Left ventricle myocardium inferior (tissue), 1 donor: Measurements from ENCODE around the gene ABCA7. TPM values are rescaled to one million over a fixed set of nuclear protein-coding genes. Genes with fewer than 3 reads are reported as not detected.

Experiments used
- DNase-seq: peaks from one replicate; pipeline ENCODE4 v3.0.0-alpha.2; 2020
- H3K27ac ChIP-seq: fragments of 200-600 bp; replicated peaks from 2 replicates; pipeline ENCODE4 v1.8.0; 2021
- H3K27me3 ChIP-seq: fragments of 200-600 bp; 2 replicates; pipeline ENCODE4 v1.8.0; 2021; ENCODE audit warnings: low read depth
- H3K36me3 ChIP-seq: fragments of 200-600 bp; 2 replicates; pipeline ENCODE4 v1.8.0; 2021
- H3K4me1 ChIP-seq: fragments of 200-600 bp; 2 replicates; pipeline ENCODE4 v1.8.0; 2021
- H3K4me3 ChIP-seq: fragments of 200-600 bp; 2 replicates; pipeline ENCODE4 v1.8.0; 2021; ENCODE audit warnings: mild to moderate bottlenecking, moderate library complexity
- H3K9me3 ChIP-seq: fragments of 200-600 bp; replicated peaks from 2 replicates; pipeline ENCODE4 v1.8.0; 2021
- CTCF ChIP-seq: fragments of 200-600 bp; IDR thresholded peaks from 2 replicates; pipeline ENCODE4 v1.8.0; 2021; ENCODE audit warnings: antibody characterized with exemption, mild to moderate bottlenecking, borderline replicate concordance
- intact Hi-C: fragments of 100-400 bp; cut with micrococcal nuclease; formaldehyde crosslinking; loops from one replicate; pipeline ENCODE4 v1.11.0; 2022
- long read RNA-seq: library from polyadenylated mRNA; unstranded; transcript quantifications from one replicate; pipeline ENCODE4 v2.0.0, GENCODE V29; 2021
- total RNA-seq: library from RNA; stranded (reverse); fragmentation: NEBNext Ultra II Directional; extraction: Animal tissue kit (Norgen Biotek cat#: 25700); gene quantifications from one replicate; pipeline ENCODE4 v1.2.1, GENCODE V29; 2021
- donor health status: DM: no; HTN: yes; CAD: no; lungs with severe emphysema.

ABCA7 gene, protein sequence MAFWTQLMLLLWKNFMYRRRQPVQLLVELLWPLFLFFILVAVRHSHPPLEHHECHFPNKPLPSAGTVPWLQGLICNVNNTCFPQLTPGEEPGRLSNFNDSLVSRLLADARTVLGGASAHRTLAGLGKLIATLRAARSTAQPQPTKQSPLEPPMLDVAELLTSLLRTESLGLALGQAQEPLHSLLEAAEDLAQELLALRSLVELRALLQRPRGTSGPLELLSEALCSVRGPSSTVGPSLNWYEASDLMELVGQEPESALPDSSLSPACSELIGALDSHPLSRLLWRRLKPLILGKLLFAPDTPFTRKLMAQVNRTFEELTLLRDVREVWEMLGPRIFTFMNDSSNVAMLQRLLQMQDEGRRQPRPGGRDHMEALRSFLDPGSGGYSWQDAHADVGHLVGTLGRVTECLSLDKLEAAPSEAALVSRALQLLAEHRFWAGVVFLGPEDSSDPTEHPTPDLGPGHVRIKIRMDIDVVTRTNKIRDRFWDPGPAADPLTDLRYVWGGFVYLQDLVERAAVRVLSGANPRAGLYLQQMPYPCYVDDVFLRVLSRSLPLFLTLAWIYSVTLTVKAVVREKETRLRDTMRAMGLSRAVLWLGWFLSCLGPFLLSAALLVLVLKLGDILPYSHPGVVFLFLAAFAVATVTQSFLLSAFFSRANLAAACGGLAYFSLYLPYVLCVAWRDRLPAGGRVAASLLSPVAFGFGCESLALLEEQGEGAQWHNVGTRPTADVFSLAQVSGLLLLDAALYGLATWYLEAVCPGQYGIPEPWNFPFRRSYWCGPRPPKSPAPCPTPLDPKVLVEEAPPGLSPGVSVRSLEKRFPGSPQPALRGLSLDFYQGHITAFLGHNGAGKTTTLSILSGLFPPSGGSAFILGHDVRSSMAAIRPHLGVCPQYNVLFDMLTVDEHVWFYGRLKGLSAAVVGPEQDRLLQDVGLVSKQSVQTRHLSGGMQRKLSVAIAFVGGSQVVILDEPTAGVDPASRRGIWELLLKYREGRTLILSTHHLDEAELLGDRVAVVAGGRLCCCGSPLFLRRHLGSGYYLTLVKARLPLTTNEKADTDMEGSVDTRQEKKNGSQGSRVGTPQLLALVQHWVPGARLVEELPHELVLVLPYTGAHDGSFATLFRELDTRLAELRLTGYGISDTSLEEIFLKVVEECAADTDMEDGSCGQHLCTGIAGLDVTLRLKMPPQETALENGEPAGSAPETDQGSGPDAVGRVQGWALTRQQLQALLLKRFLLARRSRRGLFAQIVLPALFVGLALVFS (N-terminal part only)
- 9.3 TPM for total RNA-seq
- long read RNA-seq, partial matches to known transcripts: 2 of 16 reads
- long read RNA-seq, other reads (novel, unspliced or antisense): 14 of 16 reads

DNA sequence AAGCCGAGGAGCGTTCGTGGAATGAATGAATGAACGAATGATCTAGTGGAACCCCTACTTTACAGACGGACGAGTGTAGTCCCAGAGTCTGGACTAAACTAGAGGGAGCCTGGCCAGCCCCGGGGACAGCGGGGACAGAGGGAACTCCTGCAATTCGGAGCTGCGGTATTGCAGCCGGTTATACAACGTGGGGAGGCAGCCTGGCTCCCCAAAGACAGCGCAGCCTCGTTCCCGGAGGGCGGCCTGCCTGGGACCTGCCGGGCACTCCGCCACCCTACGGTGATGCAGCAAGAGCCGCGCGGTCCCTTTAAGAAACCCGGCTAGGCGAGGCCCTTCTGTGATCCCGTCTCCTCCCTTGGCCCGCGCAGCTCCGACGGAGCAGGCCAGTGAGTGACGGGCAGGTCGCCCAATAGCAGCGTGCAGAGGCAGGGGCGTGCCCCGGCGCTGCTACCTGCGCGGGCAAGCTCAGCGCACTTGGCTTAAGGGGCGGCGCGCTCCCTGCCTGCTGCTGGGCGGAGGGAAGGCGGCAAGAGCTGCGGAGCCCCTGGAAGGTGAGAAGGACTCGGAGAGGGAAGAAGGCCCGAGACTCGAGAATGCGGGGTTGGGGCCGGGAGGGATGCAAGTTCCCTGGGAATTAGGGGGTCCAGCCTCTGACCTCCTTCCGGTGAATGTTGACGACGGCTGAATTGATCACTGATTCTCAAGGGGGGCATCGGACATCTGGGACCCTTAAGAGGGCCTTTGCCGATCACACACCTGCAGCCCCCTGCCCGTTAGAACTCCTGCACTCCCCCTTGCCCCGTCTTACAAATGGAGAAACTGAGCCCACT is at the start of gene ABCA7:
ABCA7 (plus strand) TSS at position 462 of the 830 bp plus-strand sequence. CDS start 1,255 bp downstream, outside the sequence.
- H3K4me1 ChIP-seq: peaks cover 37% of the 10 kb centered on the region
- TF ChIP-seq CTCF: no peak
- H3K9me3 ChIP-seq: no peaks in the 10 kb centered on the region
- intact Hi-C loops: no loop called here
- no peaks in the 10 kb centered on the region for H3K27me3 ChIP-seq
- peak within 1 kb of the TSS; percentile 78 for H3K4me3 ChIP-seq
- peak; percentile 99 for DNase-seq
- peak within 1 kb of the TSS; percentile 75 for H3K27ac ChIP-seq
- H3K36me3 ChIP-seq: peaks cover 27% of the 10 kb centered on the region

DNA sequence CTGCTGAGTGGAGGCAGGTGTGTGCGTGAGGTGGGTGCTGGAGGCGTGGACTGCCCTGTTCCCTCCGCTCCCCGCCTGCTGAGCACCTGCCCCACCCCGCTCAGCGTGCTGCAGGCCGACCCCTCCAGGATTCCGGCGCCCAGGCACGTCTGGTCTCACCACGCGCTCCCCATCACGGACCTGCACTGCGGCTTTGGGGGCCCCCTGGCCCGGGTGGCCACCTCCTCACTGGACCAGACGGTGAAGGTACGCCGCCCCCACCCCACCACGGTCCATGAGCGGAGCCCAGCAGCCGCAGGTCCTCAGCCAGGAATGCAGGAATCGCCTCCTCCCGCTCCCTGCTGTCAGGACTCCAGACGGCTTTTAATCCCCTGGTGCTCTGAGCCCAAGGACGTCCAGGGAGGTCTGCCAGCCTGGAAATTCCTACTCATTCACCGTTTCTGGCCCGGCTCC is 49.8 kb upstream of the ABCA7 start:
- Histone ChIP-seq H3K4me3 (no peak overlapping the region), H3K9me3 (no peaks in the 10 kb centered on the region), H3K27me3 (peaks cover 4% of the 10 kb centered on the region), H3K27ac (no peak overlapping the region), H3K36me3 (peaks cover 64% of the 10 kb centered on the region), H3K4me1 (peaks cover 6% of the 10 kb centered on the region)
- no peak for DNase-seq
- intact Hi-C loops: no loop called here
- TF ChIP-seq CTCF: no peak

GRCh38 chr19:990746-991145 is 49.2 kb upstream of the ABCA7 start:
- DNase-seq: no peak
- intact Hi-C loops: no loop called here
- Histone ChIP-seq H3K36me3 (peaks cover 64% of the 10 kb centered on the region), H3K4me1 (peaks cover 2% of the 10 kb centered on the region), H3K27ac (no peak overlapping the region), H3K9me3 (no peaks in the 10 kb centered on the region), H3K27me3 (peaks cover 10% of the 10 kb centered on the region), H3K4me3 (no peak overlapping the region)
- no peak for TF ChIP-seq CTCF

GRCh38 chr19:991174-991931 is 48.6 kb upstream of the ABCA7 start:
- H3K9me3 ChIP-seq: no peaks in the 10 kb centered on the region
- peaks cover 8% of the 10 kb centered on the region for H3K4me1 ChIP-seq
- no peak for TF ChIP-seq CTCF
- H3K27ac ChIP-seq: no peak overlapping the region
- H3K4me3 ChIP-seq: no peak overlapping the region
- no peak for DNase-seq
- H3K36me3 ChIP-seq: peaks cover 58% of the 10 kb centered on the region
- intact Hi-C loops: no loop called here
- peaks cover 16% of the 10 kb centered on the region for H3K27me3 ChIP-seq
